Right atrium auricular region (tissue), 2 donors: Measurements from ENCODE around the gene STRN4. TPM values are rescaled to one million over a fixed set of nuclear protein-coding genes. Genes with fewer than 3 reads are reported as not detected.

Experiments used
- DNase-seq: peaks from one replicate; pipeline ENCODE4 v3.0.0-alpha.2; 2019; ENCODE audit warnings: low spot score
- H3K27ac ChIP-seq, 2 donors: fragments of 200-600 bp; sonication (generic); 1 replicate in 1 of 2; 2 replicates in 1 of 2; pipeline ENCODE4 v1.5.1; 2016 to 2019
- H3K27me3 ChIP-seq, 2 donors: fragments of 200-600 bp; sonication (generic); one replicate each; pipeline versions ENCODE4 v1.5.1 to v1.6.0; 2017 to 2019
- H3K36me3 ChIP-seq: fragments of 200-600 bp; sonication (generic); one replicate; pipeline ENCODE4 v1.5.1; 2016
- H3K4me1 ChIP-seq, 2 donors: fragments of 200-600 bp; sonication (generic); one replicate each; pipeline versions ENCODE4 v1.5.1 to v1.6.0; 2017 to 2019
- H3K4me3 ChIP-seq, 2 donors: fragments of 200-600 bp; sonication (generic); 1 replicate in 1 of 2; 2 replicates in 1 of 2; pipeline ENCODE4 v1.5.1; 2017 to 2019; ENCODE audit warnings: mild to moderate bottlenecking in 1 of 2, moderate library complexity in 1 of 2
- H3K9me3 ChIP-seq, 2 donors: fragments of 200-600 bp; sonication (generic); one replicate each; pipeline ENCODE4 v1.5.1; 2019
- CTCF ChIP-seq, 2 donors: fragments of 200-600 bp; sonication (generic); IDR thresholded peaks; one replicate each; pipeline ENCODE4 v1.5.1; 2019; ENCODE audit warnings: antibody characterized with exemption in 2 of 2
- total RNA-seq, 2 donors: library from RNA; depleted of rRNA; stranded (reverse); fragments of >200 nt; gene quantifications; one replicate each; pipeline ENCODE4 v1.1.0, GENCODE V29; 2016

Gene STRN4
- total RNA-seq, 2 donors from 2014 or later = 46.6 to 65.4 TPM

GRCh38 chr19:46731007-46731501, 15.2 kb downstream of the STRN4 start:
- H3K4me3 ChIP-seq = no peak overlapping the region
- peaks cover 87% of the 10 kb centered on the region for H3K36me3 ChIP-seq
- no peaks in the 10 kb centered on the region for H3K9me3 ChIP-seq
- no peak for TF ChIP-seq CTCF (IDR thresholded peaks at IDR 0.05)
- peaks cover 0 to 45% of the 10 kb centered on the region in 2 donors for H3K4me1 ChIP-seq
- H3K27ac ChIP-seq = no peak overlapping the region
- H3K27me3 ChIP-seq = no peaks in the 10 kb centered on the region
- no peak for DNase-seq

GRCh38 chr19:46730595-46730994, 15.7 kb downstream of the STRN4 start:
- no peak for DNase-seq
- Histone ChIP-seq H3K9me3 (no peaks in the 10 kb centered on the region), H3K27ac (no peak overlapping the region), H3K36me3 (peaks cover 87% of the 10 kb centered on the region), H3K4me1 (peaks cover 0 to 41% of the 10 kb centered on the region in 2 donors), H3K4me3 (no peak overlapping the region), H3K27me3 (no peaks in the 10 kb centered on the region)
- no peak for TF ChIP-seq CTCF (IDR thresholded peaks at IDR 0.05)

GRCh38 chr19:46730187-46730586, 16.1 kb downstream of the STRN4 start:
- Histone ChIP-seq H3K36me3 (peaks cover 87% of the 10 kb centered on the region), H3K4me3 (no peak overlapping the region), H3K27me3 (no peaks in the 10 kb centered on the region), H3K4me1 (peaks cover 0 to 39% of the 10 kb centered on the region in 2 donors), H3K27ac (no peak overlapping the region), H3K9me3 (no peaks in the 10 kb centered on the region)
- DNase-seq = no peak
- TF ChIP-seq CTCF (IDR thresholded peaks at IDR 0.05) = no peak

GRCh38 chr19:46729696-46730095, 16.6 kb downstream of the STRN4 start:
- TF ChIP-seq CTCF (IDR thresholded peaks at IDR 0.05) = no peak
- H3K9me3 ChIP-seq = no peaks in the 10 kb centered on the region
- H3K27me3 ChIP-seq = no peaks in the 10 kb centered on the region
- H3K4me1 ChIP-seq = peaks cover 0 to 39% of the 10 kb centered on the region in 2 donors
- no peak overlapping the region for H3K27ac ChIP-seq
- no peak overlapping the region for H3K4me3 ChIP-seq
- DNase-seq = no peak
- peaks cover 87% of the 10 kb centered on the region for H3K36me3 ChIP-seq

GRCh38 chr19:46728693-46729339, 17.4 kb downstream of the STRN4 start:
- Histone ChIP-seq H3K4me3 (no peak overlapping the region), H3K4me1 (peaks cover 0 to 39% of the 10 kb centered on the region in 2 donors), H3K27me3 (no peaks in the 10 kb centered on the region), H3K36me3 (peaks cover 90% of the 10 kb centered on the region), H3K27ac (peak overlapping the region in 1 of 2 donors; percentile 19), H3K9me3 (no peaks in the 10 kb centered on the region)
- peak; percentile 71 for DNase-seq
- peak; percentile 84 to 97 for TF ChIP-seq CTCF (IDR thresholded peaks at IDR 0.05)

- no peak for TF ChIP-seq CTCF (IDR thresholded peaks at IDR 0.05)
- peaks cover 90% of the 10 kb centered on the region for H3K36me3 ChIP-seq
- no peaks in the 10 kb centered on the region for H3K27me3 ChIP-seq
- peak overlapping the region; percentile 19 to 29 for H3K27ac ChIP-seq
- no peak for DNase-seq
- no peaks in the 10 kb centered on the region for H3K9me3 ChIP-seq
- no peak overlapping the region for H3K4me3 ChIP-seq
- H3K4me1 ChIP-seq = peaks cover 0 to 39% of the 10 kb centered on the region in 2 donors
Observed at GRCh38 chr19:46728208-46728607, 18.0 kb downstream of the STRN4 start.
